ENCODE data around the gene CLEC9A.

Gene CLEC9A

DNA sequence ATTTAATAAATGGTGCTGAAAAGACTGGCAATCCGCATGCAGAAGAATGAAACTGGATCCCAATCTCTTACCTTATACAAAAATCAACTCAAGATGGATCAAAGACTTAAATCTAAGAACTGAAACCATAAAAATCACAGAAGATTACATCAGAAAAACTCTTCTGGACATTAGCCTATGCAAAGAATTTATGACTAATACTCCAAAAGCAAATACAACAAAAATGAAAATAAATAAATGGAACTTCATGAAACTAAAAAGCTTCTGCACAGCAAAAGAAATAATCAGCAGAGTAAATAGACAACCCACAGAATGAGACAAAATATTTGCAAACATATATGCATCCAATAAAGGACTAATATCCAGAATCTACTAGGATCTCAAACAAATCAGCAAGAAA, 82.6 kb downstream of the CLEC9A start:
- DNase-seq (ENCODE audit: low spot score), result no peak

DNA sequence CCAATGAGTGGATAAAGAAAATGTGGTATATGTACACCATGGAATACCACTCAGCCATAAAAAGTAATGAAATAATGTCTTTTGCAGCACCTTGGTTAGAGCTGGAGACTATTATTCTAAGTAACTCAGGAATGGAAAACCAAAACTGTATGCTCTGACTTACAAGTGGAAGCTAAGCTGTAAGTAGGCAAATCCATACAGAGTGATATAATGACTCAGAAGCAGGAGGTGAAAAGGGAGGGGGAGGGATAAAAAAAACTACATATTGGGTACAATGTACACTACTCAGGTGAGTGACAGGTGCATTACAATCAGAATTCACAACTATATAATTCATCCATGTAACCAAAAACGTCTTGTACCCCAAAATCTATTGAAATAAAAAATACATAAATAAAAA, 83.4 kb downstream of the CLEC9A start:
- DNase-seq (ENCODE audit: low spot score), result no peak

DNA sequence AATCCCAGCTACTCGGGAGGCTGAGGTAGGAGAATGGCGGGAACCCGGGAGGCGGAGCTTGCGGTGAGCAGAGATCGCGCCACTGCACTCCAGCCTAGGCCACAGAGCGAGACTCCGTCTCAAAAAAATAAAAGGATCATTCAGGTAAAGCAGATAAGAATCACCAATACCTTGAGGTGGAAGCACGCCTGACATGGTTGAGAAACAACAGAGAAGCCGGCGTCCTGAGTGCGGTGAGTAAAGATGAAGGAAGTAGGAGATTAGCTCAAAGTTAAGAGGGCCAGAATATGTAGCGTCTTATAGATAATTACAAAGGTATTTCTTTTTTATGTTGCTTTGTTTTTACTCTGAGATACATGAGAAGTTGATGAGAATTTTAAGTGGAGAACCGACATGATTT, 84.8 kb downstream of the CLEC9A start:
- no peak for DNase-seq (ENCODE audit: low spot score)

All from CD4-positive, alpha-beta T cell treated with Interleukin-15 for 4 hours (primary cell).